DND-41 (cell line): ENCODE data around the gene PITPNC1.
"Not testable (repeated sequence)": the region's sequence is repeated elsewhere in the genome, so short reads cannot be mapped to it uniquely, and the experiment has no call there.

Experiments used
- ATAC-seq: fragments of 200-7000 bp; cut with Tn5 transposase; 3 replicates; pipeline ENCODE4 v1.9.1; 2021; ENCODE audit warnings: low read depth; ENCODE audit not compliant: insufficient read depth
- DNase-seq: peaks from one replicate; pipeline ENCODE4 v3.0.0-alpha.2; 2020
- H2AFZ ChIP-seq: 2 replicates; pipeline ENCODE4 v1.6.0; 2012; ENCODE audit warnings: low read depth, low read length
- H3K27ac ChIP-seq: 2 replicates; pipeline ENCODE4 v1.5.1; 2012; ENCODE audit warnings: low read length, inconsistent platforms
- H3K27me3 ChIP-seq: fragments of 200-600 bp; sonication (generic); 2 replicates; pipeline ENCODE4 v1.6.0; 2012; ENCODE audit warnings: low read length, mild to moderate bottlenecking, inconsistent platforms; ENCODE audit not compliant: insufficient read depth, poor library complexity
- H3K36me3 ChIP-seq: 2 replicates; pipeline ENCODE4 v1.5.1; 2012; ENCODE audit warnings: low read length, inconsistent platforms; ENCODE audit not compliant: insufficient read depth
- H3K4me1 ChIP-seq: 2 replicates; pipeline ENCODE4 v1.5.1; 2012; ENCODE audit warnings: mild to moderate bottlenecking, low read length; ENCODE audit not compliant: insufficient read depth
- H3K4me2 ChIP-seq: 2 replicates; pipeline ENCODE4 v1.6.0; 2012; ENCODE audit warnings: mild to moderate bottlenecking, moderate library complexity, low read length, inconsistent platforms; ENCODE audit not compliant: insufficient read depth
- H3K4me3 ChIP-seq, 2 experiments: fragments of 200-600 bp in 1 of 2; shearing (Covaris generic) in 1 of 2; 2 replicates each; pipeline ENCODE4 v1.5.1; 2012 to 2016; ENCODE audit warnings: inconsistent platforms in 2 of 2, low read length in 2 of 2, mild to moderate bottlenecking in 2 of 2, low read depth in 1 of 2, moderate library complexity in 1 of 2
- H3K79me2 ChIP-seq: 2 replicates; pipeline ENCODE4 v1.6.0; 2012; ENCODE audit warnings: low read length, inconsistent platforms; ENCODE audit not compliant: insufficient read depth
- H3K9ac ChIP-seq: 2 replicates; pipeline ENCODE4 v1.6.0; 2012; ENCODE audit warnings: low read depth, mild to moderate bottlenecking, inconsistent platforms, low read length, moderate library complexity
- H3K9me3 ChIP-seq: 2 replicates; pipeline ENCODE4 v1.5.1; 2012; ENCODE audit warnings: low read length, moderate library complexity, mild to moderate bottlenecking, inconsistent platforms; ENCODE audit not compliant: insufficient read depth, severe bottlenecking
- H4K20me1 ChIP-seq: 2 replicates; pipeline ENCODE4 v1.6.0; 2012; ENCODE audit warnings: low read length; ENCODE audit not compliant: insufficient read depth
- CTCF ChIP-seq: IDR thresholded peaks from 2 replicates; pipeline ENCODE4 v1.5.1; 2012; ENCODE audit warnings: borderline replicate concordance, low read length, moderate library complexity, mild to moderate bottlenecking; ENCODE audit not compliant: poor library complexity, severe bottlenecking; ENCODE audit errors: extremely low read depth
- EZH2 ChIP-seq: IDR thresholded peaks from 3 replicates; pipeline ENCODE4 v1.6.1; 2012; ENCODE audit warnings: borderline replicate concordance, low read depth, mild to moderate bottlenecking, moderate library complexity, low read length, inconsistent platforms; ENCODE audit not compliant: severe bottlenecking

PITPNC1 gene

GRCh38 chr17:67425571-67426160 is 48.6 kb downstream of the PITPNC1 start:
- ATAC-seq, result no peak
- Histone ChIP-seq H3K4me2 (no peak overlapping the region), H3K4me1 (peaks cover 16% of the 10 kb centered on the region), H3K9me3 (no peaks in the 10 kb centered on the region), H3K9ac (no peak overlapping the region), H3K27ac (no peak overlapping the region), H3K4me3 (no peak overlapping the region), H3K36me3 (no peaks in the 10 kb centered on the region), H3K27me3 (no peaks in the 10 kb centered on the region), H3K79me2 (no peaks in the 10 kb centered on the region), H2AFZ (no peak overlapping the region), H4K20me1 (no peaks in the 10 kb centered on the region)
- TF ChIP-seq CTCF (no peak), EZH2 (no peak)
- DNase-seq, result no peak

GRCh38 chr17:67427424-67427823 is 50.3 kb downstream of the PITPNC1 start:
- H3K9me3 ChIP-seq, result no peaks in the 10 kb centered on the region
- no peak for ATAC-seq
- no peak overlapping the region for H2AFZ ChIP-seq
- H3K27ac ChIP-seq, result no peak overlapping the region
- H4K20me1 ChIP-seq, result no peaks in the 10 kb centered on the region
- no peak overlapping the region for H3K4me3 ChIP-seq
- TF ChIP-seq CTCF, result no peak
- no peak for TF ChIP-seq EZH2
- H3K36me3 ChIP-seq, result no peaks in the 10 kb centered on the region
- no peak overlapping the region for H3K4me2 ChIP-seq
- H3K9ac ChIP-seq, result no peak overlapping the region
- no peaks in the 10 kb centered on the region for H3K79me2 ChIP-seq
- H3K27me3 ChIP-seq, result no peaks in the 10 kb centered on the region
- peaks cover 4% of the 10 kb centered on the region; the same call in 1 of the 2 replicates for H3K4me1 ChIP-seq
- no peak for DNase-seq

- not testable (repeated sequence) for H3K27me3 ChIP-seq, ATAC-seq, H3K4me3 ChIP-seq, H4K20me1 ChIP-seq, DNase-seq, H3K27ac ChIP-seq, H2AFZ ChIP-seq, H3K9me3 ChIP-seq, H3K36me3 ChIP-seq, H3K4me2 ChIP-seq, H3K4me1 ChIP-seq, H3K9ac ChIP-seq, H3K79me2 ChIP-seq
Observed at GRCh38 chr17:67430515-67430914, 53.4 kb downstream of the PITPNC1 start.

GRCh38 chr17:67431249-67432015 is 54.4 kb downstream of the PITPNC1 start:
- Histone ChIP-seq H3K9ac (no peak overlapping the region), H2AFZ (no peak overlapping the region), H3K9me3 (no peaks in the 10 kb centered on the region), H3K79me2 (no peaks in the 10 kb centered on the region), H4K20me1 (no peaks in the 10 kb centered on the region), H3K27me3 (no peaks in the 10 kb centered on the region), H3K27ac (peak overlapping the region; percentile 39; the same call in 1 of the 2 replicates), H3K36me3 (no peaks in the 10 kb centered on the region), H3K4me2 (no peak overlapping the region), H3K4me1 (peaks cover 3% of the 10 kb centered on the region; the same call in 1 of the 2 replicates), H3K4me3 (no peak overlapping the region)
- ATAC-seq (no peak), DNase-seq (no peak)
- TF ChIP-seq EZH2 (no peak), CTCF (no peak)
